ENCODE data around the gene UBAC2.
"Not testable (repeated sequence)": the region's sequence is repeated elsewhere in the genome, so short reads cannot be mapped to it uniquely, and the experiment has no call there.

UBAC2 gene

DNA sequence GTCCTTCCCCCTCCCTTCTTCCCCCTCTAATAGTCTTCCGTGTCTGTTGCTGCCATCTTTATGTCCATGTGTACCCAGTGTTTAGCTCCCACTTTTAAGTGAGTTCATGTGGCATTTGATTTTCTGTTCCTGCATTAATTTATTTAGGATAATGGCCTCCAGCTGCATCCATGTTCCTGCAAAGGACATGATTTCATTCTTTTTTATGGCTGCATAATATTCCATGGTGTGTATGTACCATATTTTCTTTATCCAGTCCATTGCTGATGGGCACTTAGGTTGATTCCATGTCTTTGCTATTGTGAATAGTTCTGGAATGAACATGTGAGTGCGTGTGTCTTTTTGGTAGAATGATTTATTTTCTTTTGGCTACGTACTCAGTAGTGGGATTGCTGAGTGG, 48.5 kb downstream of the UBAC2 start:
- not testable (repeated sequence) for DNase-seq (ENCODE audit: low read depth)

GRCh38 chr13:99249606-99250005, 49.0 kb downstream of the UBAC2 start:
- not testable (repeated sequence) for DNase-seq (ENCODE audit: low read depth)

DNA sequence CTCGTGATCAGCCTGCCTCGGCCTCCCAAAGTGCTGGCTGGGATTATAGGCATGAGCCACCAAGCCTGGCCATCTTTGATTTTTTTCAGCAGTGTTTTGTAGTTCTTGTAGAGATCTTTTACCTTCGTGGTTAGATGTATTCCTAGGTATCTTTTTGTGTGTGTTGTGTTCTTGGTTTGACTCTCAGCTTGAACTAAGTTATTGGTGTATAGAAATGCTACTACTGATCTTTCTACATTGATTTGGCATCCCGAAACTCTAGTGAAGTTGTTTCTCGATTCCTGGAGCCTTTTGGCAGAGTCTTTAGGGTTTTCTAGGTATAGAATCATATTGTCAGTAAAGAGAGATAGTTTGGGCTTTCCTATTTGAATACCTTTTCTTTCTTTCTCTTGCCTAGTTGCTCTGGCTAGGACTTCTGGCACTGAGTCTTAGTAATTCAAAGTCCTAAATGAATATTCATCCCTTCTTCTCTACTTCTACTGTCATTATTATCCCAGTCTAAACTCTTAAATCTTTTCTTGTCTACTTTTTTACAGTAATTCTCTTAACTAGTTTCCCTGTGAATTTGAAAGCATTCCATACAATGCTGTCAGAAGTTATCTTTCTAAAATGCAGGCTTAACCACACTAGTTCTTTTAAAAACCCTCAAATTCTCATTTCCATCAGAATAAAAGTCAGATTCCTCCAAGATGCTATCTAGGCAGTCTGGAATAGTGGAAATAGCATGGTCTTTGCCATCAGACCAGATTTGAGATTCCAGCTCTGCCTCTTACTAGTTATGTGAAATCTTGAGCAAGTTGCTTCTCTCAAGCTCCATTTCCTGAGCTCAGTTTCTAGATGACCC, 50.5 kb downstream of the UBAC2 start:
- DNase-seq (ENCODE audit: low read depth), result no peak

- DNase-seq (ENCODE audit: low read depth), result no peak
Observed at GRCh38 chr13:99251921-99252320, 51.3 kb downstream of the UBAC2 start.

DNA sequence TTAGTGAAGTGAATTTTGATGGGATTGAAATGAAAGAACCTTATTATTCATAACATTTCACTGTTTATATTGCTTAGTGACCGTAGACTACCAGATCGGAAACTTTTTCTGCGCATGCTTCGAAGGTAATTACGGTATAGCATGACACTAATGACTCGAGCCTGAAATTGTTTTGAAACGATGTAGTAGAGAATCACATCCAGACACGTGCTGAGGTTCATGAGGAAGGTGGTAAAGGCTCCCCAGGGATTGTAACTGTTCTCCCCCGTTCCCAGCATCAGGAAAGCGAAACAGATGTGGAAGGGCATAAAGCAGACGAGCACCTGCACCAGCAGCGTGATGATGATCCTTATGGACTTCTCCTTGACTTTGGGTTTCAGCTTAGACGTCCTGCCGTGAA, 54.2 kb downstream of the UBAC2 start:
- DNase-seq (ENCODE audit: low read depth), result no peak

- DNase-seq (ENCODE audit: low read depth), result no peak
Observed at GRCh38 chr13:99255271-99255670, 54.6 kb downstream of the UBAC2 start.

- DNase-seq (ENCODE audit: low read depth), result no peak
Observed at GRCh38 chr13:99256283-99256682, 55.6 kb downstream of the UBAC2 start.

DNA sequence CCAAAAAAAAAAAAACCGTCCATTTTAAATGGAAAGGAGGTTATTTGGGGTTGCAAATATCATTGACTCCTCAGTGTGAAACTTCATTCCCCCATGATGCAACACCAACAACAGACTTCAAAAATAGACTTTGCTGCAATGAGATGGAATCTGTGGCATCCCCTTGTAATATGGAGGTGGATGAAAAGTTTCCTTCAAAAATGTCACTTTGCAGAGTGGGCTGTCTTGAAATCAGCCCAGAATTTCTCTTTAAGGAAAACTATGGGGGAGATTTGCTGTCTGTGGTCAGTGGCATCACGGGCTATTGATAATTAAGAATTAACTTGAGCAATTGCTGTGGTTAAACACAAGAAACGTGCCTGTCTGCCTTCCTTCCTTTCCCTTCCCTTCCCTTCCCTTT, 56.1 kb downstream of the UBAC2 start:
- no peak for DNase-seq (ENCODE audit: low read depth)

DNA sequence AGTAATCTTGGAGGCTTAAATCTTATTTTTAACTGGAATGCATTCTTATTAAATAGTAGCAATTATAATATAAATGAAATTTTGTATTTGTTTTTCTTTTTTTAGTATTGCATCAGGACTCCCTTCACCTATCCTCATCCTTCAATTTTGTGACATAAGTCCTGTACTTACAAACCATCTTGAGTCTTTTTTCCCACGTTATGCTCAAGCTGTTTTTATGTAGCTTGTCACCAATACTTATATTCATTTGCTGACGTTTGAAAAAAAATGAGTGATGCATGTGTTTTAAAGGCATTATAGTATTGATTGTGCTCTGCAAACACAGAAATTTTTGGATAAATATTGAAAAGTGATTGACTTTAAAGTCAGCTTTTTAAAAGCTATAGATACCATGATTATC, 56.6 kb downstream of the UBAC2 start:
- no peak for DNase-seq (ENCODE audit: low read depth)

- DNase-seq (ENCODE audit: low read depth), result no peak
Observed at GRCh38 chr13:99258210-99258860, 57.7 kb downstream of the UBAC2 start, which contains the start of gene GPR18. TSS of gene GPR18 (minus strand) at chr13:99258379. CDS start at chr13:99255872, 2,507 bp downstream.

DNA sequence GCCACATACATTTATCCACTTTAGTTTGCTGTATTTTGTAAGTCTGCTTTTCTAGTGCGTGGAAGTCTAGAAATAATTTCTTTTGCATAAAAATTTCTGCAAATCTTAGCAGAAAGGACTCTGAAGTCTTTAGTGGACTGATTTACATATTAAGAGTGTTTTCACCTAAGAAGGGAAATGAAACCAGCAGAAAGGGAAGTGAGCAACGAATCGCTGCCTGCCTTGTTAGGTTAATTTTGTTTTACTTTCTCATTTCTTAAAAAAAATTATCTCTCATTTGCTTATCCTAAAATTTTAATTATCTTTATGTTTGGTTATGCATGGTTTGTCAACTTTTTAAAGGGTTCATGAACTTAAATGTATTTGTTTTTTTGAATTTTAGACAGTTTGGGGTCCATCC, 58.3 kb downstream of the UBAC2 start:
- DNase-seq (ENCODE audit: low read depth), result no peak

DNA sequence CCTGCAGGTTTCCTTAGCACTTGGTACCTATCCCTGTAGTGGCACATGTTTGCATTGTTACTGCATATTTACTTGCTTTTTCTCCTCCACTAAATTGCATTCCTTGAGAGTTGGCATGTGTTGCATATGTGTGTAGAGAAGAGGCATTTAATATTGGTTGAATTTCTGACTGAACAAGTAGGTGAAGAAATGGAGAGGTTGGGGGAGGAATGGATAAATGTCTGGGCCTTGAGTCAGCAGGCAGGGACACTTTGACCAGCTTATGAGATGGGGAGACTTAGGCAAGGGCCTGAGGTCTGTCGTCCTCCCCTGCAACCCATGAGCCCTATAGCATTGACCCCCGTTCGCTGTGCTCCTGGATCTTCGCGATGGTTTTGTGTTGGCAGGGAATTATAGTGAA, 59.6 kb downstream of the UBAC2 start:
- DNase-seq (ENCODE audit: low read depth), result no peak

DNA sequence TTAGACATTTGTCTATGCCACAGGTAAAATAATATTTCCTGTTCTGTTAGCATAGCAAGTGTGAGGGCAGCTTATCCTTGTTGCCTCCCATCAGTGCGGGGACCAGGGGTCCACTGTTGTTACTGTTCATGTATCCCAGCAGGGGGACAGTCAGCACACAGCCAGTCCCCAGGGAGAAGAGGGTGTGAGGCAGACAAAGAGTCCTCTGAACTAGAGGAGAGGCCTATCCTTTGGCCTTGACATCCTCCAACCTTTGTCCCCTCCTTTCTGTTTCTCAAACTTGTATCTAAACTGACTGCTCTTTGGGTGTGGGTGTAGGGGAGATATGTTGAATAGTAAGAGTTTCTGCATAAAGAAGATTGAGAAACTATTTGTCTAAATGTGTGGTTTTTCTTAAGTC, 60.4 kb downstream of the UBAC2 start:
- DNase-seq (ENCODE audit: low read depth), result no peak

- DNase-seq (ENCODE audit: low read depth), result no peak
Observed at GRCh38 chr13:99263126-99263785, 62.6 kb downstream of the UBAC2 start.

GRCh38 chr13:99264051-99264450, 63.4 kb downstream of the UBAC2 start:
- DNase-seq (ENCODE audit: low read depth), result no peak

GRCh38 chr13:99265162-99265800, 64.6 kb downstream of the UBAC2 start:
- no peak for DNase-seq (ENCODE audit: low read depth)

DNA sequence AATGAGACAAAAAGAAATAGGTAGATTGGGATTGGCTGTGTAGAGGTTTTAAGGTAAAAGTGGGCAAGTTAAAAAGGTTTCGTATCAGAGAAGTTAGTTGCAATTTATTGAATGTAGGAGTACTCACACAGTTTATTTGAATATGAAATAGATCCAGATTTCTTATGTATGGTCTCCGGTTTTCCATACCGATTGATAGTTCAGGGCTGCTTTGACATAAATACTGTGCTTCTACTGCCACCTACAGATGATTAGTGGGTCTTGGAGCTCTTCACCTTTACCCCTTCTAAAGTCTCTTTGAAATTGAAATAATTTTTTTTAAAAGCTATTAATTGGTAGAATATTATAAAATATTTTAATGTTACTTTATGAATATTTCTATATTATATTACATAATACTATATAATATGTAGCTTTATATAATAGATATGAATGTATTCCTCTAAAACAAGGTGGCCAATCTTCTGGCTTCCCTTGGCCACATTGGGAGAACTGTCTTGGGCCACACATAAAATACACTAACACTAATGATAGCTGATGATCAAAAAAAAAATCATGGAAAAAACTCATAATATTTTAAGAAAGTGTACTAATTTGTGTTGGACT, 65.3 kb downstream of the UBAC2 start:
- no peak for DNase-seq (ENCODE audit: low read depth)

GRCh38 chr13:99266827-99267226, 66.2 kb downstream of the UBAC2 start:
- no peak for DNase-seq (ENCODE audit: low read depth)

GRCh38 chr13:99267927-99268326, 67.3 kb downstream of the UBAC2 start:
- DNase-seq (ENCODE audit: low read depth), result no peak

DNA sequence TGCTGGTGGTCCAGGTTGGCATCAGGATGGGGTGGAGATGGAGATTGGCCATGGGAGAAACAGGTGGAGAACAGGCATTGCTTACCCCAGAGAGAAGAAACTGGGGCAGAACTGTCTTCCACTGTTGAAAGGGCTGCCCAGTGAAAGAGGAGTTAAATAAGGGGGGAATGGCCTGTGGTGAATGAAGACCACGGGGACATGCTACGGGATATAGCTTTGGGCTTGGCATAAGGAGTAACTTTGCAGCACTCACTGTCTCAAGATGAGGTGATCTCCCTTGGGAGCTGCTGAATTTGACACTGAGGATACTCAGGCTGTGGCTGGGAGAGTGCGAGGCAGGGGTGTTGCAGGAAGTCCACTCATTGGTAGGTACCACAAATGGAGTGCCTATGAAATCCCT, 68.2 kb downstream of the UBAC2 start:
- DNase-seq (ENCODE audit: low read depth), result no peak

GRCh38 chr13:99269627-99270241, 69.1 kb downstream of the UBAC2 start:
- no peak for DNase-seq (ENCODE audit: low read depth)

- DNase-seq (ENCODE audit: low read depth), result no peak
Observed at GRCh38 chr13:99270518-99270917, 69.9 kb downstream of the UBAC2 start.

Measured in activated T-helper 9 cell treated with anti-CD3 and anti-CD28 coated beads, Interleukin-2, amount 50 U/mL, for 16 hours (primary cell).